Liver (tissue), 3 donors: ENCODE measurements around the gene PLXDC1.

Experiments
- CTCF ChIP-seq: fragments of 150-350 bp; IDR thresholded peaks from 2 replicates; pipeline ENCODE4 v1.5.1; 2017; ENCODE audit warnings: improper control_type of control experiment, low read depth, low read length; ENCODE audit not compliant: missing input control
- GABPA ChIP-seq, 2 donors: IDR thresholded peaks in 1 of 2; conservative IDR thresholded peaks in 1 of 2; 2 replicates each; pipeline ENCODE4 v1.6.1; 2016; ENCODE audit warnings: antibody characterized with exemption in 2 of 2, mild to moderate bottlenecking in 1 of 2, moderate library complexity in 1 of 2
- JUND ChIP-seq, 2 donors: IDR thresholded peaks; 2 replicates each; pipeline ENCODE4 v1.6.1; 2016; ENCODE audit warnings: antibody characterized with exemption in 2 of 2
- TAF1 ChIP-seq: conservative IDR thresholded peaks from 2 replicates; pipeline ENCODE4 v1.6.1; 2016; ENCODE audit warnings: antibody characterized with exemption, mild to moderate bottlenecking
- donor health status: healthy.
- donor health status: healthy.

DNA sequence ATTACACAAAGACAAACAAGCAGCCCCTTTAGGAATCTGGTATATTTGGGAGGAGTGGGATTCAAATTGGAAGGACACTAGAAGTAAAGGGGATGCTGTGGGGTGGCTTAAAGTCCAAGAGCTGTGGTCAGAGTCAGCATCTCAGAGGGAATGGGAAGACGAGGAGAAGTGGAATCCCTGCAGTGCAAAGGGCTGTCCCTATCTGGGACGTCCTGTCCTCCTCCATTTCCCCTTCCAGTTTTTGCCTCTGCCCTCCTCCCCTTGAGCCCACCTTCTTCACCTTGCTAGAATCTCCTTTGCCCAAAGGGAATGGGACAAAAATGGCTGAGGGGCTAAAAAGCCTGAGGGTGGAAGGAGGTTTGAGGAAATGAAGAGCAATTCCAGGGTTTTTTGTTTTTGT lies 4.2 kb upstream of the PLXDC1 start:
- TF ChIP-seq CTCF (no peak), TAF1 (no peak), JUND (IDR thresholded peaks at IDR 0.05) (no peak), GABPA (IDR thresholded peaks at IDR 0.05 in 1 of 2, conservative IDR thresholded peaks at IDR 0.05 in 1 of 2) (no peak)
